Neural crest cell (in vitro differentiated cells): ENCODE measurements around the gene KRT28. TPM values are rescaled to one million over a fixed set of nuclear protein-coding genes. Genes with fewer than 3 reads are reported as not detected.
A peak's percentile ranks its signal among the peaks of the same experiment; 100 is the strongest.

Source experiments
- DNase-seq: peaks from one replicate; pipeline ENCODE4 v3.0.0; 2021; ENCODE audit warnings: low read depth, mixed read lengths, low spot score
- H3K27ac Mint-ChIP-seq: one replicate; pipeline ENCODE4 v1.8.0; 2021; ENCODE audit warnings: mild to moderate bottlenecking, mixed read lengths; ENCODE audit not compliant: unreplicated experiment
- H3K27me3 Mint-ChIP-seq: 2 replicates; pipeline ENCODE4 v1.8.0; 2021; ENCODE audit warnings: low read depth, mild to moderate bottlenecking, mixed read lengths
- H3K36me3 Mint-ChIP-seq: 2 replicates; pipeline ENCODE4 v1.8.0; 2021; ENCODE audit warnings: low read depth, mild to moderate bottlenecking, mixed read lengths
- H3K4me1 Mint-ChIP-seq: 2 replicates; pipeline ENCODE4 v1.8.0; 2021; ENCODE audit warnings: mixed read lengths
- H3K4me3 Mint-ChIP-seq: one replicate; pipeline ENCODE4 v1.8.0; 2021; ENCODE audit warnings: mild to moderate bottlenecking, mixed read lengths
- H3K9me3 Mint-ChIP-seq: 2 replicates; pipeline ENCODE4 v1.8.0; 2021; ENCODE audit warnings: mixed read lengths
- total RNA-seq: library from RNA; stranded (reverse); gene quantifications from 2 replicates; pipeline ENCODE4 v1.2.1, GENCODE V29; 2021
- TF ChIP-seq, protein P1 (sequence below): fragments of 200-600 bp; sonication (generic); conservative IDR thresholded peaks from 2 replicates; pipeline ENCODE4 v1.5.0; 2021; ENCODE audit warnings: antibody characterized with exemption, mild to moderate bottlenecking

Gene KRT28
- total RNA-seq, 1 donor from 2014 or later, result not detected

DNA sequence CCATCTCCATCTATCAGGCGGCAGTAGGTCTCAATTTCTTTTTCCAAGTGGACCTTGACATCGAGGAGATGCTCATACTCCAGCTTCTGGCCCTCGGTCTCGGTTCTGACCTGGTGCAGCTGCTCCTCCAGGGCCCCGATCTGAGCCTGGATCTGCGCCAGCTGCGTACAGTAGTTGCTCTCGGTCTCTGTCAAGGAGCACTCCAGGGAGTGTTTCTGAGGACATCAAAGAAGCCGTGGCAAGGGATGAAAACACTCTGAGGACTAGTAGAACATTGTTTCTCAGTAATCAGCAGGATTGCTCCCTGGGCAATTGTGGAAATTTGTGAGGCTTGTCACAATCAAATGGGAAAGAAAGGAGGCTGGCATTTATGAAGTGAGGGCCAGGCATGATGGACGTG lies 5.9 kb downstream of the KRT28 start:
- no peaks in the 10 kb centered on the region for H3K36me3 Mint-ChIP-seq
- H3K27me3 Mint-ChIP-seq, result peaks cover 50% of the 10 kb centered on the region
- H3K4me1 Mint-ChIP-seq, result no peaks in the 10 kb centered on the region
- TF ChIP-seq, protein P1, sequence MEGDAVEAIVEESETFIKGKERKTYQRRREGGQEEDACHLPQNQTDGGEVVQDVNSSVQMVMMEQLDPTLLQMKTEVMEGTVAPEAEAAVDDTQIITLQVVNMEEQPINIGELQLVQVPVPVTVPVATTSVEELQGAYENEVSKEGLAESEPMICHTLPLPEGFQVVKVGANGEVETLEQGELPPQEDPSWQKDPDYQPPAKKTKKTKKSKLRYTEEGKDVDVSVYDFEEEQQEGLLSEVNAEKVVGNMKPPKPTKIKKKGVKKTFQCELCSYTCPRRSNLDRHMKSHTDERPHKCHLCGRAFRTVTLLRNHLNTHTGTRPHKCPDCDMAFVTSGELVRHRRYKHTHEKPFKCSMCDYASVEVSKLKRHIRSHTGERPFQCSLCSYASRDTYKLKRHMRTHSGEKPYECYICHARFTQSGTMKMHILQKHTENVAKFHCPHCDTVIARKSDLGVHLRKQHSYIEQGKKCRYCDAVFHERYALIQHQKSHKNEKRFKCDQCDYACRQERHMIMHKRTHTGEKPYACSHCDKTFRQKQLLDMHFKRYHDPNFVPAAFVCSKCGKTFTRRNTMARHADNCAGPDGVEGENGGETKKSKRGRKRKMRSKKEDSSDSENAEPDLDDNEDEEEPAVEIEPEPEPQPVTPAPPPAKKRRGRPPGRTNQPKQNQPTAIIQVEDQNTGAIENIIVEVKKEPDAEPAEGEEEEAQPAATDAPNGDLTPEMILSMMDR, result no peak
- no peak overlapping the region for H3K27ac Mint-ChIP-seq
- H3K9me3 Mint-ChIP-seq, result no peaks in the 10 kb centered on the region
- no peak overlapping the region for H3K4me3 Mint-ChIP-seq
- no peak for DNase-seq

DNA sequence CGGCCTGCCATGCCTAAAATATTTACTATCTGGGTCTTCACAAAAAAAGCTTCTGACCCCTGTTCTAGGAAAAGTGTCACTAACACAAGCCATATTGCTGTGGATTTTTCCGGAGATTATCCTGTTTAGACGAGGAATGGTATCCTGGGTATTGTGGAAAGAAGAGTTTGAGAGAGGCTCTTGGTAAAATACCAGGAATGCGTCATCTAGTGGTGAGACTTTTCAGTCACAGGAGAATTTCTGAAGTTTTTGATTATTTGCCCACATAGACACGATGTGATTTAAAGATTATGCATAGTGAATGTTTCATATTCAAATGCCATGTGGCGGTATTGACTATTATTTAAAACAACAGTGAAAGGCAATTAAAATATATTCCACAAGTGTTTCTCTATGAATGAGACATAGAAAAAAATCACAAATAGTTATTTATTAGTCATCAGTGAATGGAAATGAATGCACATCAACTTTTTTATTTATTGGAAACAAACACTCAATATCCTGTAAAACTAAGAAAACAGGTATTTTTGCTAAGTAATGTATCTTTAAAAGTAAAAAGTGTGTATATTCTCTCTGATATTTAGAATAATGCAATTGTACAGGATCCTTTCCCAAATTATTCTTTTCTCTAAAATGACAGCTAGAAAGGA lies 7.8 kb downstream of the KRT28 start:
- Mint-ChIP-seq H3K4me1 (no peaks in the 10 kb centered on the region), H3K36me3 (no peaks in the 10 kb centered on the region), H3K27ac (no peak overlapping the region), H3K9me3 (no peaks in the 10 kb centered on the region), H3K4me3 (no peak overlapping the region), H3K27me3 (peaks cover 39% of the 10 kb centered on the region)
- DNase-seq, result no peak
- TF ChIP-seq, protein P1, result peak; percentile 68

DNA sequence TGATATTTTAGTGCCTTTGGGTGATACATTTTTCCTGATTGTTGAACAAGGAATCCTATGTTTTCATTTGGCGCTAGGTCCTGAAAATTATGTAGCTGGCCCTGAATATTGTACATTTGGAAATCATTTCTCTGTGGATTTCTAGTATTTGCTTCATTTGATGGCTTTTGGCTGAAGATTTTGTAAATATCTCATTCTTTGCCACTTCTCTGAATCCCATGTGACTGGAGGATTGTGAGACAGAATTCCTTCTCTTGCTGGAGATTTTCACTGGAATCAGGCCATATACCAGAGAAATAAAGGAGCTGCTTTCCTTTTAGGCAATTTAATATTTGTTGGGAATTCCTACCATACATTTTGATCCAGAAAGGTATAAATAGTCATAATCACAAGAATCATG lies 8.6 kb downstream of the KRT28 start:
- Mint-ChIP-seq H3K4me3 (no peak overlapping the region), H3K27me3 (peaks cover 34% of the 10 kb centered on the region), H3K27ac (no peak overlapping the region), H3K4me1 (no peaks in the 10 kb centered on the region), H3K9me3 (no peaks in the 10 kb centered on the region), H3K36me3 (no peaks in the 10 kb centered on the region)
- no peak for DNase-seq
- TF ChIP-seq, protein P1, result no peak

DNA sequence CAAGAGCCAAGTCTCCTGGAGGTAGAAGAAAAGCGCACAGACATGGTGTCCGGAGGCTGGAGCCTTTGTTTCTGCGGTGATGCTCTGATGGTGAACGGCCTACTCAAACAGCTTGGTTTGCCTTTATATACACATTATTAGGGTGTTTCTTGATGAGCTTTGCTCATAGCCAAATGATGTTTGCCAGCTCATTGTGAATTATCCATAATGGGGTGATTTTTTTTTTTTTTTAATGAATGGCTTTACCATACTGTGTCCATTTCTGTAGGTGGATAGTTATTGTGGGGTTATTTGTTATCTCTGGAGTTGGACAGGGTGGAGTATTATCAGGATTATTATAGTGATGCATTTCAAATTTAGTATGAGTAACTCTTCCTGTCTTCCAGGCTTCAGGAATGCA lies 17.3 kb downstream of the KRT28 start, which contains the start of gene KRT27:
TSS of gene KRT27 (minus strand) at position 101 of the 400 bp plus-strand sequence. CDS start at position 44, 57 bp downstream.
- no peak within 1 kb of the TSS for H3K27ac Mint-ChIP-seq
- no peak within 1 kb of the TSS for H3K4me3 Mint-ChIP-seq
- H3K36me3 Mint-ChIP-seq, result no peaks in the 10 kb centered on the region
- no peaks in the 10 kb centered on the region for H3K9me3 Mint-ChIP-seq
- no peak for DNase-seq
- TF ChIP-seq, protein P1, result no peak
- peaks cover 18% of the 10 kb centered on the region for H3K27me3 Mint-ChIP-seq
- H3K4me1 Mint-ChIP-seq, result no peaks in the 10 kb centered on the region

DNA sequence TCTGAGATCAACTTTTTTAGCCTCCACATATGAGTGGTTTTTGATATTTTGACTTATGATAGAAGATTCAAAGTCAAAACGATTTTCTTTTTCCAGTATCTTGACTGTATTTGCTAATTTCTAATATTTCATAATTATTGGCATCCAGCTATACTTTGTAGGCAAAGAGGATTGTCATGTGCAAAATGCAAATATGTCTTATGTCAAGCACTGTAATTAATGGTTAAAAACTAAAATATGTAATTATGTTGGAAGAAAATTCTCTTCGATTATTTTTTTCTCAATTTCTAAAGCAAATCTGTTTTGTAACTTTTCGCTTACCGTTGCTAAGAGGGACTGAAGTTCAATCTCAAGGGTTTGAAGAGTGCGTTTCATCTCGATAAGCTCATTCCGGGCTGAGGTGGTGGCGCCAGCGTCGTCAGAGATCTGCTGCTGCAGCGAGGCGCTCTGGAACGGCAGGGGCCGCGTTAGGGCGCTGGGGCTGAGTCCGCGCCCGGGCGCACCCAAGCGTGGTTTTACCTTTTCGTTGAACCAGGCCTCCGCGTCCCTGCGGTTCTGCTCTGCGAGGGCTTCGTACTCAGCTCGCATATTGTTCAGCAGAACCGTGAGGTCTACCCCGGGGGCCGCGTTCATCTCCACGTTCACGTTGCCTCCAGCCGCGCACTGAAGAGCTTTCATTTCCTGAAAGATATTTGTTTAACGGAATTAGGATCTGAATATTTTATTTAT lies 20.4 kb downstream of the KRT28 start:
- no peaks in the 10 kb centered on the region for H3K9me3 Mint-ChIP-seq

More for the DNA sequence above, 20.4 kb downstream of the KRT28 start:
- no peaks in the 10 kb centered on the region for H3K4me1 Mint-ChIP-seq
- no peak overlapping the region for H3K4me3 Mint-ChIP-seq
- no peak for DNase-seq
- TF ChIP-seq, protein P1, result no peak
- H3K27ac Mint-ChIP-seq, result no peak overlapping the region
- H3K36me3 Mint-ChIP-seq, result no peaks in the 10 kb centered on the region
- H3K27me3 Mint-ChIP-seq, result peaks cover 36% of the 10 kb centered on the region
